GM19240 (cell line): Measurements from ENCODE around the gene ELF5.
A peak's percentile ranks its signal among the peaks of the same experiment; 100 is the strongest.

Experiments
- DNase-seq: peaks from one replicate; pipeline ENCODE4 v3.0.0; 2011; ENCODE audit warnings: low spot score; ENCODE audit not compliant: insufficient read length

The ELF5 gene

GRCh38 chr11:34493468-34493867 is 20.1 kb downstream of the ELF5 start:
- DNase-seq, result no peak

- DNase-seq, result peak; percentile 43
Observed at GRCh38 chr11:34492806-34493414, 20.7 kb downstream of the ELF5 start.

GRCh38 chr11:34490304-34490703 is 23.3 kb downstream of the ELF5 start:
- DNase-seq, result no peak

- DNase-seq, result no peak
Observed at GRCh38 chr11:34488855-34489557, 24.6 kb downstream of the ELF5 start.

GRCh38 chr11:34487430-34487829 is 26.2 kb downstream of the ELF5 start:
- no peak for DNase-seq

GRCh38 chr11:34483106-34483874 is 30.3 kb downstream of the ELF5 start:
- no peak for DNase-seq

- no peak for DNase-seq
Observed at GRCh38 chr11:34481307-34481706, 32.3 kb downstream of the ELF5 start.

GRCh38 chr11:34480314-34480713 is 33.3 kb downstream of the ELF5 start:
- no peak for DNase-seq

- DNase-seq, result no peak
Observed at GRCh38 chr11:34478845-34479663, 34.5 kb downstream of the ELF5 start.

GRCh38 chr11:34476849-34477248 is 36.7 kb downstream of the ELF5 start:
- no peak for DNase-seq

- no peak for DNase-seq
Observed at GRCh38 chr11:34475656-34476055, 37.9 kb downstream of the ELF5 start.

GRCh38 chr11:34473603-34474169 is 39.9 kb downstream of the ELF5 start:
- DNase-seq, result no peak

GRCh38 chr11:34468209-34468841 is 45.3 kb downstream of the ELF5 start:
- no peak for DNase-seq

GRCh38 chr11:34466802-34467488 is 46.6 kb downstream of the ELF5 start:
- no peak for DNase-seq

- no peak for DNase-seq
Observed at GRCh38 chr11:34464591-34465051, 49.0 kb downstream of the ELF5 start.

GRCh38 chr11:34461215-34461614 is 52.4 kb downstream of the ELF5 start:
- DNase-seq, result no peak

GRCh38 chr11:34460278-34460677 is 53.3 kb downstream of the ELF5 start:
- no peak for DNase-seq

- no peak for DNase-seq
Observed at GRCh38 chr11:34459507-34460162, 54.0 kb downstream of the ELF5 start.

- no peak for DNase-seq
Observed at GRCh38 chr11:34458525-34458924, 55.1 kb downstream of the ELF5 start.

GRCh38 chr11:34457607-34458006 is 56.0 kb downstream of the ELF5 start:
- no peak for DNase-seq
